C4-2B (cell line): ENCODE measurements around the gene MS4A4A.

Experiments used
- H3K27ac ChIP-seq: fragments of 450-650 bp; 2 replicates; pipeline ENCODE4 v1.5.1; 2017
- ZFX ChIP-seq: fragments of 450-650 bp; IDR thresholded peaks from 2 replicates; pipeline ENCODE4 v1.6.1; 2017
- TF ChIP-seq, protein P1 (sequence below): fragments of 450-650 bp; conservative IDR thresholded peaks from 2 replicates; pipeline ENCODE4 v1.5.1; 2017; ENCODE audit warnings: mild to moderate bottlenecking

Gene MS4A4A

GRCh38 chr11:60252213-60253108 lies 28.0 kb upstream of the MS4A4A start:
- H3K27ac ChIP-seq: no peak overlapping the region
- no peak for TF ChIP-seq ZFX
- TF ChIP-seq, protein P1, sequence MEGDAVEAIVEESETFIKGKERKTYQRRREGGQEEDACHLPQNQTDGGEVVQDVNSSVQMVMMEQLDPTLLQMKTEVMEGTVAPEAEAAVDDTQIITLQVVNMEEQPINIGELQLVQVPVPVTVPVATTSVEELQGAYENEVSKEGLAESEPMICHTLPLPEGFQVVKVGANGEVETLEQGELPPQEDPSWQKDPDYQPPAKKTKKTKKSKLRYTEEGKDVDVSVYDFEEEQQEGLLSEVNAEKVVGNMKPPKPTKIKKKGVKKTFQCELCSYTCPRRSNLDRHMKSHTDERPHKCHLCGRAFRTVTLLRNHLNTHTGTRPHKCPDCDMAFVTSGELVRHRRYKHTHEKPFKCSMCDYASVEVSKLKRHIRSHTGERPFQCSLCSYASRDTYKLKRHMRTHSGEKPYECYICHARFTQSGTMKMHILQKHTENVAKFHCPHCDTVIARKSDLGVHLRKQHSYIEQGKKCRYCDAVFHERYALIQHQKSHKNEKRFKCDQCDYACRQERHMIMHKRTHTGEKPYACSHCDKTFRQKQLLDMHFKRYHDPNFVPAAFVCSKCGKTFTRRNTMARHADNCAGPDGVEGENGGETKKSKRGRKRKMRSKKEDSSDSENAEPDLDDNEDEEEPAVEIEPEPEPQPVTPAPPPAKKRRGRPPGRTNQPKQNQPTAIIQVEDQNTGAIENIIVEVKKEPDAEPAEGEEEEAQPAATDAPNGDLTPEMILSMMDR: no peak

DNA sequence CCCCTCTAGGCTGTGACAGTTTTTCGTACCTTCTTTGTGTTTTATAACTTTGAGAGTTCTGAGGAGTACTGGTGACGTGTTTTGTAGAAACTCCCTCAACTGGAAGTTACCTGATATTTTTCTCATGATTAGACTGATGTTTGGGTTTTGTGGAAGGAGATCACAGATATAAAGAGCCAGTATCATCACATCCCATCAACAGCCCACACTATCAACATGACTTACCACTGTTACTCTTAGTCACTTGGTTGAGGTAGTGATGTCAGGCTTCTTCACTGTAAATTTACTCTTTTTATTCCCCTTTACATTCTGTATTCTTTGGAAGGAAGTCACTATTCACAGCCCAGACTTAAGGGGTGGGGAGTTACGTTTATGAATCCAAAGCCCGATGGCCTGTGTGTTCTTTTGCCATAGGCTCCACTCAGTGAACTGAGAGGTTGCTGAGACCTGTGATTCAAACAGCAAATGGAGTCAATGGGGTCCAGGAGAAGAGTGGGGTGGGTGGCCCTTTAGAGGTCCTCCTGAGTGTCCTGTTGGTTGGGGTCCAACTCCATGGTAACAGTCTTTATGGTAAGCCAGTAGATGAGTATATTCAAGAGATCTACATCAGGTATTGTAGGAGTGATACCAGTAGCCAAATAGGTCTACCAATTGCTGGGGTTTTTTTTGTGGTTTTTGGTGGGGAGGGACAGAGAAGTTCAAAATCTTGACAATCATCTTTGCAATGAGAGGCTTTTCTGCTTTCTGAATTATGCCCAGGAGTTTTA lies 22.3 kb upstream of the MS4A4A start:
- H3K27ac ChIP-seq: no peak overlapping the region
- TF ChIP-seq, protein P1: no peak
- TF ChIP-seq ZFX: no peak

GRCh38 chr11:60261014-60261413 lies 19.5 kb upstream of the MS4A4A start:
- TF ChIP-seq ZFX: no peak
- TF ChIP-seq, protein P1: no peak
- no peak overlapping the region for H3K27ac ChIP-seq

DNA sequence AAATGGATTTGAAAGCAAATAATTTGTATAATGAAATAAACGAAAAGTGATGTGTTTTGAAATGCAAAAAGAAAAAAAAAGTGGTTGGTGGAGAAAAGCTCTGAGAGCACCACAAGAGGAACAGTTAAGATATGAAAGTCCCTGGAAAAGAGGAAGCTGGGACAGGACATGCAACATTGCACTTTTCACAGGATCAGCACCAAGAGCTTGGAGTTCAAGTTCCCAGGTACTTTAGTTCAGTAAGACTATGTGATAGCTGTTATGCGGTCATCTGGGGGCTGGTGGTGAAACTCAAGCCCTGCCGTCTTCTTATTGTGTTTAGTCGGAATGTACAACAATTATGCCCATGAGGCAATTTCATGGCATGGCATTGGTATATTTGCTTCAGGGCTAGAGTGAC lies 17.1 kb upstream of the MS4A4A start:
- TF ChIP-seq, protein P1: no peak
- TF ChIP-seq ZFX: no peak
- no peak overlapping the region for H3K27ac ChIP-seq

GRCh38 chr11:60264644-60265043 lies 15.8 kb upstream of the MS4A4A start:
- TF ChIP-seq ZFX: no peak
- TF ChIP-seq, protein P1: no peak

GRCh38 chr11:60265373-60266214 lies 14.9 kb upstream of the MS4A4A start:
- no peak overlapping the region for H3K27ac ChIP-seq
- TF ChIP-seq ZFX: no peak
- TF ChIP-seq, protein P1: peak; percentile 80

More at GRCh38 chr11:60264644-60265043, 15.8 kb upstream of the MS4A4A start:
- no peak overlapping the region for H3K27ac ChIP-seq
